NB4 (cell line): ENCODE data around the gene RPS6KA3.
A peak's percentile ranks its signal among the peaks of the same experiment; 100 is the strongest.

ENCODE experiments used
- MYC ChIP-seq: IDR thresholded peaks from 2 replicates; pipeline ENCODE4 v1.6.1; 2011; ENCODE audit warnings: low read depth, low read length
- POLR2A ChIP-seq: IDR thresholded peaks from 2 replicates; pipeline ENCODE4 v1.6.1; 2011; ENCODE audit warnings: mild to moderate bottlenecking; ENCODE audit not compliant: insufficient read length; ENCODE audit errors: extremely low read depth
- TF ChIP-seq, protein P1 (sequence below): IDR thresholded peaks from one replicate; pipeline ENCODE4 v1.5.1; 2012; ENCODE audit warnings: low read depth, low read length
- TF ChIP-seq, protein P2 (sequence below): IDR thresholded peaks from 2 replicates; pipeline ENCODE4 v1.6.1; 2011; ENCODE audit warnings: low read depth, low read length

DNA sequence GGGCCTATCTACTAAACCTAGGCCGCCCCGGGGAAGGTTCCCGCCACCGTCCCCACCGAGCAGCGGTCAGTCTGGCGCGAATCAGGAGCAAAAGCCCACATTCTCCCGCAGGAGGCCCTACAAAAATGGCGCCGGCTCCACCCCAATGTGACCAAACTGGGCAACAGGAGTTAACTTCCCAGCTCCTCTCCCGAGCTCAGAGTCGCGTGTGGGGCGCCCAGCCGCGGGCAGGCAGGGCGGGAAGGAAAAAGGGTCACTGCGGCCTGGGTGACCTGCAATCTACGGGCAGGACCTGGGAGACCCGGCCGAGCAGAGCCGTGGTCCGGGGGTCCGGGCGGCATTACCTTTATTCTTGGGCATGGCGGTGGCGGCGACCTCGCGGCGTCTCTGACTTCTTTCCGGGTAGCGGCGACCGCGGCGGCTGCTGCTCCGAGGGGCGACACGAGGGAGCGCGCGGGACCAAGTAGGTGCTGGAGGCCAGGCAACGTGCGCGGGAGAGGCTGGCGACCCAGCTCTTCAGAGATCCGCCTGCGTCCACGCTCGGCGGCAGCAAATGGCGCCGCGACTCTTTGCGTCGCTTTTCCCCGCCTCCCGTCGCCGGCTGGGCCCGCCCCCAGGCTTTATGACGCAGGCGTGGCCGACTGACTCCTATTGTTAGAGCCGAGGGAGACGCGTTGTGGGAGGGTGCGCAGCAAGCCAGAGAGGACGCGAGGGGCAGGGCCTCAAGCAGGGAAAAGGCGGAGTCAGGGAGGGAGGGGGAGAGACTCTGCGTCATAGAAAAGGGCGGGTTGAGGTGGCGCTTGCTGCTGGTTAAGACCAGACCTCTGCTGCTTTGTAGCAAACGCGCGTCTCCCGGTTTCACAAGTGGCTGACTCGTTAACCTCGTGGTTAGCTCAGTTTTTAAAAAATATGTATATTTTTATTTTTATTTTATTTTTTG lies 125.2 kb downstream of the RPS6KA3 start, which contains the start of gene EIF1AX:
- TF ChIP-seq POLR2A = peak; percentile 55
- TF ChIP-seq, protein P1, sequence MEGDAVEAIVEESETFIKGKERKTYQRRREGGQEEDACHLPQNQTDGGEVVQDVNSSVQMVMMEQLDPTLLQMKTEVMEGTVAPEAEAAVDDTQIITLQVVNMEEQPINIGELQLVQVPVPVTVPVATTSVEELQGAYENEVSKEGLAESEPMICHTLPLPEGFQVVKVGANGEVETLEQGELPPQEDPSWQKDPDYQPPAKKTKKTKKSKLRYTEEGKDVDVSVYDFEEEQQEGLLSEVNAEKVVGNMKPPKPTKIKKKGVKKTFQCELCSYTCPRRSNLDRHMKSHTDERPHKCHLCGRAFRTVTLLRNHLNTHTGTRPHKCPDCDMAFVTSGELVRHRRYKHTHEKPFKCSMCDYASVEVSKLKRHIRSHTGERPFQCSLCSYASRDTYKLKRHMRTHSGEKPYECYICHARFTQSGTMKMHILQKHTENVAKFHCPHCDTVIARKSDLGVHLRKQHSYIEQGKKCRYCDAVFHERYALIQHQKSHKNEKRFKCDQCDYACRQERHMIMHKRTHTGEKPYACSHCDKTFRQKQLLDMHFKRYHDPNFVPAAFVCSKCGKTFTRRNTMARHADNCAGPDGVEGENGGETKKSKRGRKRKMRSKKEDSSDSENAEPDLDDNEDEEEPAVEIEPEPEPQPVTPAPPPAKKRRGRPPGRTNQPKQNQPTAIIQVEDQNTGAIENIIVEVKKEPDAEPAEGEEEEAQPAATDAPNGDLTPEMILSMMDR = no peak
- TF ChIP-seq MYC = peak; percentile 47
- TF ChIP-seq, protein P2, sequence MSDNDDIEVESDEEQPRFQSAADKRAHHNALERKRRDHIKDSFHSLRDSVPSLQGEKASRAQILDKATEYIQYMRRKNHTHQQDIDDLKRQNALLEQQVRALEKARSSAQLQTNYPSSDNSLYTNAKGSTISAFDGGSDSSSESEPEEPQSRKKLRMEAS = no peak; the same call in none of the 2 replicates
